Kidney (tissue), 14 donors: ENCODE data around the gene TRAPPC12. TPM values are rescaled to one million over a fixed set of nuclear protein-coding genes. Genes with fewer than 3 reads are reported as not detected.

Source experiments
- DNase-seq, 5 donors: peaks; one replicate each; pipeline ENCODE4 v3.0.0-alpha.2; 2013 to 2020
- FAIRE-seq: peaks from 2 replicates; lab custom pipeline; 2012; peaks lifted over from hg19 to GRCh38; lab: Jason Lieb, UNC
- H3K27ac ChIP-seq, 2 donors: one replicate each; pipeline ENCODE4 v1.7.0; 2013; ENCODE audit warnings: low read depth in 2 of 2, low read length in 2 of 2, inconsistent platforms in 1 of 2
- H3K27me3 ChIP-seq: one replicate; pipeline ENCODE4 v1.7.1; 2013; ENCODE audit warnings: low read length, inconsistent platforms; ENCODE audit not compliant: control insufficient read depth, insufficient read depth
- H3K36me3 ChIP-seq, 3 donors: one replicate each; pipeline versions ENCODE4 v1.7.0 to v1.7.1; 2013; ENCODE audit warnings: low read length in 3 of 3, control low read depth in 1 of 3, inconsistent platforms in 1 of 3; ENCODE audit not compliant: insufficient read depth in 3 of 3, control insufficient read depth in 2 of 3
- H3K4me1 ChIP-seq, 3 donors: one replicate each; pipeline versions ENCODE4 v1.7.0 to v1.7.1; 2013; ENCODE audit warnings: low read length in 3 of 3, inconsistent platforms in 1 of 3, low read depth in 1 of 3; ENCODE audit not compliant: control insufficient read depth in 2 of 3, insufficient read depth in 2 of 3
- H3K4me3 ChIP-seq, 3 donors: one replicate each; pipeline versions ENCODE4 v1.7.0 to v1.8.1; 2013; ENCODE audit warnings: low read length in 3 of 3, control low read depth in 1 of 3, inconsistent platforms in 1 of 3
- H3K9ac ChIP-seq, 3 donors: one replicate each; pipeline versions ENCODE4 v1.7.0 to v1.7.1; 2013; ENCODE audit warnings: low read length in 3 of 3, control low read depth in 1 of 3, inconsistent platforms in 1 of 3
- H3K9me3 ChIP-seq, 3 donors: one replicate each; pipeline versions ENCODE4 v1.7.0 to v1.7.1; 2013; ENCODE audit warnings: low read length in 3 of 3, control low read depth in 1 of 3, inconsistent platforms in 1 of 3; ENCODE audit not compliant: control insufficient read depth in 2 of 3, insufficient read depth in 1 of 3
- CTCF ChIP-seq: IDR thresholded peaks from 3 replicates; pipeline ENCODE4 v1.5.1; 2012; ENCODE audit warnings: mild to moderate bottlenecking, moderate library complexity, borderline replicate concordance; ENCODE audit not compliant: insufficient read depth; ENCODE audit errors: extremely low read depth
- intact Hi-C: fragments of 100-400 bp; cut with DNase I; formaldehyde crosslinking; loops from one replicate; pipeline ENCODE4 v1.11.1; 2022
- polyA plus RNA-seq: library from polyadenylated mRNA; stranded (reverse); fragments of 350-450 nt; fragmentation: Illumina TruSeq; extraction: RNeasy Lipid Tissue Mini Kit (QIAGEN cat#74804); gene quantifications from one replicate; pipeline ENCODE4 v1.2.3, GENCODE V29; 2014; ENCODE audit warnings: low read depth, low replicate concordance; ENCODE audit not compliant: insufficient read depth
- total RNA-seq: library from RNA; stranded (reverse); fragmentation: NEBNext Ultra II Directional; extraction: Animal tissue kit (Norgen Biotek cat#: 25700); gene quantifications from one replicate; pipeline ENCODE4 v1.2.1, GENCODE V29; 2021
- donor health status: control.
- donor health status: control.
- donor health status: control.
- donor health status: control.
- donor health status: control.
- donor health status: DM: yes; HTN: yes; CAD: no.
- donor health status: Normal renal cell carcinoma (clear cell type).

Gene TRAPPC12
- total and polyA plus RNA-seq, 2 donors from 2014 or later, result 81.6 to 104 TPM

GRCh38 chr2:3467654-3468053, 88.2 kb downstream of the TRAPPC12 start:
- Histone ChIP-seq H3K4me1 (peaks cover 0 to 5% (median 0%) of the 10 kb centered on the region in 3 donors), H3K9ac (no peak overlapping the region), H3K36me3 (peaks cover 0 to 58% (median 27%) of the 10 kb centered on the region in 3 donors), H3K27me3 (no peaks in the 10 kb centered on the region), H3K9me3 (no peaks in the 10 kb centered on the region), H3K4me3 (no peak overlapping the region), H3K27ac (no peak overlapping the region)
- intact Hi-C loops, result no loop called here
- TF ChIP-seq CTCF, result no peak
- DNase-seq (no peak), FAIRE-seq (no peak)

- H3K36me3 ChIP-seq, result peaks cover 0 to 58% (median 28%) of the 10 kb centered on the region in 3 donors
- no peak overlapping the region for H3K27ac ChIP-seq
- intact Hi-C loops, result no loop called here
Observed at GRCh38 chr2:3468296-3468988, 88.9 kb downstream of the TRAPPC12 start.

GRCh38 chr2:3469486-3469885, 90.0 kb downstream of the TRAPPC12 start:
- no peak overlapping the region for H3K9ac ChIP-seq
- no peak overlapping the region for H3K27ac ChIP-seq
- H3K4me3 ChIP-seq, result no peak overlapping the region
- H3K36me3 ChIP-seq, result peaks cover 0 to 59% (median 28%) of the 10 kb centered on the region in 3 donors
- intact Hi-C loops, result no loop called here
- TF ChIP-seq CTCF, result no peak
- DNase-seq (no peak), FAIRE-seq (no peak)
- no peaks in the 10 kb centered on the region for H3K27me3 ChIP-seq
- H3K9me3 ChIP-seq, result no peaks in the 10 kb centered on the region
- H3K4me1 ChIP-seq, result peaks cover 0 to 5% (median 0%) of the 10 kb centered on the region in 3 donors

More at GRCh38 chr2:3468296-3468988, 88.9 kb downstream of the TRAPPC12 start:
- no peak for FAIRE-seq
- no peak overlapping the region for H3K4me3 ChIP-seq
- DNase-seq, result no peak
- H3K9me3 ChIP-seq, result no peaks in the 10 kb centered on the region
- no peak for TF ChIP-seq CTCF
- H3K4me1 ChIP-seq, result peaks cover 0 to 5% (median 0%) of the 10 kb centered on the region in 3 donors
- no peak overlapping the region for H3K9ac ChIP-seq
- no peaks in the 10 kb centered on the region for H3K27me3 ChIP-seq
